GM19397 (cell line): Measurements from ENCODE around the gene MAPK8.
"Not testable (repeated sequence)": the region's sequence is repeated elsewhere in the genome, so short reads cannot be mapped to it uniquely, and the experiment has no call there.

Experiments
- ATAC-seq: cut with Tn5 transposase; IDR thresholded peaks from one replicate; pipeline ENCODE4 v1.9.1; 2021; ENCODE audit warnings: mild to moderate bottlenecking, moderate library complexity; ENCODE audit not compliant: unreplicated experiment

The MAPK8 gene

DNA sequence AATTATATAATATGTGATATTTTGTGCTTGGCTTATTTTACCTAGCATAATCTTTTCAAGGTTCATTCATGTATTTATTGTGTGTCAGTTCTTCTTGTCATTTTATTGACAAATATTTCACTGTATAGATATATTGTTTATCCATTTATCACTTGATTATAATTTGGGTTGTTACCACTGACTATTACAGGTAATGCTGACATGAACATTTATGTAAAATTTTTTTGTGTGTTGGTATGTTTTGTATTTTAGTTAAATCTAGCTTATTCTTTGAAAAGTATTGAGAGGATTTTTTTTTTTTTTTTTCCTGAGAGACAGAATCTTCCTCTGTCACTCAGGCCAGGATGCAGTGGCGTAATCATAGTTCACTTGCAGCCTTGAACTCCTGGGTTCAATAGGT, 107.7 kb downstream of the MAPK8 start:
- no peak for ATAC-seq

DNA sequence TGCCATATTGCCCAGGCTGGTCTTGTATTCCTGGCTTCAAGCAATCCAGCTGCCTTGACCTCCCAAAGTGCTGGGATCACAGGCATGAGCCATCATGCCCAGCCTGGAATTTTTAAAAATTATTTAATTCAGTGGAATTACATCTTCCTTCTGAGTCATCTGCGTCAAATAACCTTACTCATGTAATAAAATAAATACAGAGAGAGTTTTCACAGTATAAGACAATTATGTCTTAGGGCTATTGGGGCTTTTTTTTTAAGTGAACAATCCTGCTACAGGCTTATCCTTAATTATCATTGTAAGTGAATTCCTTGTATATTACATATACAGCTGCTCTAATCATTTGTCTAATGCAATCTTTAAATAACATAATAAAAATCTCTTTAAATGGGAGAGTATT, 108.3 kb downstream of the MAPK8 start:
- no peak for ATAC-seq

DNA sequence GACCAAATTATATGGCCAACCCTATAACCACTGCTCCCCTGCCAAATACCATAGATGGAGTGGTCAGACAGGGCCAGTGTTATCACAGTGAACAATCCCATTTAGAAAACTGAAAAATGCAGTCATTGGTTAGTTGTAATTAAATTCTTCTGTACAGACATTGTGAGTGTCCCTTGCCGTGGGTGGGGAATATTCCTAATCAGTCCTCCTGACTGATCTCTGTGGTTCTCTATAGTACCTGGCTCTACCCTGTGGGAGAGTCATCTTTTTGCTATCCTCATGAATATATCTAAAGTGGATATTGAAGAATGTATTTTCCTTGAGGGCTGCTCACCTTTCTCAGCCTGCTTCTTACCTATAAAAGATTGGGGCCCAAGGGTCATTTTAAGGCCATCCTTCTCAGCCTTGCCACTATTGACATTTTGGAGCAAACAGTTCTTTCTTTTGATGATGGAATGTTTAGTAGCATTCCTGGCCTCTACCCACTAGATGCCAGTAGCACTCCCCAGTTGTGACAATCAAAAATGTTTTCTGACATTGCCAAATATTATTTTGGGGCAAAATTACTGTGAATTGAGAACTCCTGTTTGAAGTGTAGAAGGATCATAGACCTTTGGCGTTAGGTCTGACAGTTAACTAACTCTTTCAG, 110.2 kb downstream of the MAPK8 start:
- ATAC-seq = no peak

DNA sequence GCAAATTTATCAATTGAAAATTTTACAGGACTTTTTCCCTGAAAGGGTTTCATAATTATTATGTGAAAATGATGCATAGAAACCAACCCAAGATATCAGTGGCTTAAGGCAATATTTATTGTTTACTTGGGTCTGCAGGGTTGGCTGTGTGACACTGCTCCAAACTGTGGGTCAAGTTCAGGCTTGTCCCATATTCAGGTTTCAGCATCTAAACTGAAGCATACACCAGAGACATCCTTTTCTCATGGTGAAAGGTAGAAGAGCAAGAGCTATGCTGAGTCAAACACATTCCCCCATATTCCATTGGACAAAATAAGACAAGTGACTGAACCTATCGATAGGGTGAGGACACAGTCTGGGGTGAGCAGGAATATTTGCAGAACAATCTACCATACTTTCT, 110.9 kb downstream of the MAPK8 start:
- ATAC-seq = no peak

DNA sequence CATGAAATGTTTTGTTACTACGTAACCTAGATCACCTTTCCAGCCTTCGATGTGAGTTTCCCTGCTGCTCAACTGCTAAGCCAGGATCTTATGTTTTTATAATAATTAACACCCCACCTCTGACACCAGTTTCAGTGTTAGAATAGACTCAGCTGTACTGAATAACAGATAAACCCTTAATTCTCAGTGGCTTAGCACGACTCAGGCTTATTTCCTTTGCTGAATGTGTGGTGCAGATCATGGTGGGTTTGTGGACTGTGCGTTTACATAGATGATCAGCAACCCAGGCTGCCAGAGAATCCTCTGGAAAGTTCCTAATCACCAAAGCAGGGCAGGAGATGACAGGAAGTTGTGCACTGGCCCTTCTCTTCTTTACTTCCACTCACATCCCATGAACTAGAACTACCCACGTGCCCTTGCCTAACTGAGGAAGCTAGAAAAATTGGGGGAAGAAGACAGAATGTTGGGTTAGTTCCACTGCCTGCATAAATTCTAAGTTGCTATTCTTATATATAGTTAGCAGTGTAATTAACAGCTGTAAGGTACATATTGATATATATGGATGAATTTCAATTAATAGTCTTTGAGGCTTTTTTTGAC, 111.8 kb downstream of the MAPK8 start:
- no peak for ATAC-seq

DNA sequence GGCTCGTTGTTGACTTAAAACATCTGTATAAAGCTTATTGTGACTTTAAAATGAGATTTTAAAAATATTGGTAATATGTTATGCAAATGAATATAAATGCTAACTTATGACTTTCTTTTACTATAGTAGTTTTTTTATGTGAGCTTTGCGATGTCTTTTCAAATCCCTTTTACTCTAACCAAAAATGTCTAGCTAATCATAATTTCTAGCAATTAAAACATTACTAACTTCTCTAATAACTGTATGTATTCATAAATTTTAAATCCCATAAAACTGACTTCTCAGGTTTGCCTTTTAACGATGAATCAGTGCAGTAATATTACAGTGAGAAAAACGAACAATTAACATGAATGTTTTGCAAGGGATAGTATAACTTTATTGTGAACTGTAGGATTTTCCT, 113.2 kb downstream of the MAPK8 start:
- ATAC-seq = no peak

- not testable (repeated sequence) for ATAC-seq
Measured at GRCh38 chr10:48421862-48422261, 115.4 kb downstream of the MAPK8 start.

- no peak for ATAC-seq
Measured at GRCh38 chr10:48423884-48424283, 117.4 kb downstream of the MAPK8 start.

- no peak for ATAC-seq
Measured at GRCh38 chr10:48428896-48429295, 122.4 kb downstream of the MAPK8 start.

GRCh38 chr10:48429309-48429708, 122.8 kb downstream of the MAPK8 start:
- ATAC-seq = no peak

DNA sequence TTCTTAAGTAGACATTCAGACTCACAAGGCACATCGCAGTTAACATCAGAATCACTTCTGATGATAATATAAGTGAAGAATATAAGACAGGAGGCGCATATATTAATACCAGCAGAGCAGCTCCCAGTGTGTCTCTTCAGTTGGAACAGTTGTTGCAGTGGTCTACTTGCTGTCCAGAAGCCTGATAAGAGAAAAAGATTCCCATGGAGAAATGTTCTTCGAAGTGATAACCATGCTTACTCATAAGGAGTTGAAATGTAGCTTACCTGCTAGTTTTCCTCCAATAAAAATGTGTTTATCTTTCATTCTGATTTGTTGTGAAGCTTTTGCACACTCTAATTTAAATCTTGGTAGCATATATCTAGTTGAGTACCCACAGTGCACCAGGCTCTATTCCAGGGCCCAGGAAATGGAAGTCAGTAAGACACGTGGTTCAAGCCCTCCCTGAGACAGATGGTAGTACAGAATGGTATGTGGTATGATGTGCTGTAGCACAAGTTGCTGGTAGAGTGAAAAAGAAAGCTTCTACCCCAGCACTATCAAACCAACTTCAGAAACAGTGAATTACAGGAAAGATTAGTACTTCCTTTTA, 124.0 kb downstream of the MAPK8 start:
- ATAC-seq = no peak

DNA sequence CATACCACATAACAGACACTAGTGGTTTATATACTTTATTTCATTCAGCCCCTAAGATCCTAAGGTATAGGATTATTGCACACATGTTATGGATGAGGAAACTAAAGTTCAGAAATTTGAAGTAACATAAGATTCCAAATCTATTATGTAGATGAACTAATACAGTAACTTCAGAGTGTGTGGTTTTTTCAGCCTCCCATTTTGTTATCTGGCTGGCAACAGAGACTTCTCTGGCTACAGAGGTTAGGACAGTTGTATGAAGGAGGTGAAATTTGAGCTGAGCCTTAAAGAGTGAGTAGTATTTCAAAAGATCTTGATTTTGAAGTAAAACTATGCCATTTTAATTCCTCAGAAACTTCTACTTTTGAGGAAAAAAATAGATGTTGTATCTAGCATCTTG, 125.4 kb downstream of the MAPK8 start:
- ATAC-seq = no peak

GRCh38 chr10:48437546-48437945, 131.1 kb downstream of the MAPK8 start:
- no peak for ATAC-seq

GRCh38 chr10:48439031-48439430, 132.6 kb downstream of the MAPK8 start:
- ATAC-seq = no peak

- ATAC-seq = no peak
Measured at GRCh38 chr10:48439581-48440041, 133.1 kb downstream of the MAPK8 start.

DNA sequence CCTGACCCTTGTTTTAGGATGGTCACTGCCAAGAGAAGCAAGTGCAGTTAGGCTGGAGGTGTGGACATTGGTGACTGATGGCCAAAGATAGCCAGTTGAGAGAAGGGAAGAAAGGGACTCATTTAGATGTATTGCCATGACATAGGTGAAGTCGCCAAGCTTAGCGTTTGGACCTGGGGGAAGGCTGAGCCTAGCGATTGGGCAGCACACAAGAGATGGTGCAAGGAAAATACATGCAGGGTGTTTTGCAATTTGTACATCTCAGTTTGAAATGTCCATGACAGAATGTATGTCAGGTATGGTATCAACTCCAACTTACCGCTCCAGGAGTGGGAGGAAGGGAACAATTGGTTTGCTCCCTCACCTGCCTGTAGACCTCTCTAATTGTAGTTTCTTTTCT, 134.3 kb downstream of the MAPK8 start:
- no peak for ATAC-seq

- ATAC-seq = no peak
Measured at GRCh38 chr10:48442090-48442808, 135.8 kb downstream of the MAPK8 start.

DNA sequence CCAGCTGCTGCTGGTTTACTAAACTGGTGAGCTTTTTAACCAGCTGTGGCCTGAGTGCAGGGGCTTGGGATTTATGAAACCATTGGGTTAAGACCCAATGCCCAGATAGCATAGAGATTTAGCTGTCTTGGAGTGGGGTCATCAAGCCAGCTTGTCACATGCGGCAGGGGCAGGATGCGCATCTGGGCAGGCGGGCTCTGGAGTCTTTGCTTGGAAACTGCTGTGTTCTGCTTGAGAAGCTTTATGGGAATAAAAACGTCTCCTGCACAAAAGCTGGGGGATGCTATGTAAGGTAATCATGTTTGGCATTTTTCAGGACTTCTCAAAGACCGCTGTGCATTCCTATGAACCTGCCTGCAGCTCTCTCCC, 136.3 kb downstream of the MAPK8 start:
- ATAC-seq = no peak

DNA sequence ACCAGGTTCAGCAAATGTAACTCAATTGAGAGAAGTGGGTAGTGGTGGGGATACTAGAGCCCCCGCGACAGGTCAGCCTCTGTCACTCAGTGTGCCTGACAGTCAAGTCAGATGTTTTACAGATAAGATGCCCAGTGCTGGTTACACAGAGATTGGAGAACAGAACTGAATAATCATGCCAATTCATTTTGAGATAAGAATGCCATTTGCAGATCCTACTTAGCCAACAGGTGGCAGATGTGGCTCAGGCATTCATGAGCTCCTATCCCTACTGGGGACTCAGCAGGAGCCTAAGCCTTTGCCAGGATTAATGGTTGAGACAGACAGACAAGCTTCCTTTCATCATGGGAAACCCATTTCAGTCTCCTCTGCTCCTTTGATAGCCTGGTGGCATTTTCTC, 137.8 kb downstream of the MAPK8 start:
- ATAC-seq = no peak

DNA sequence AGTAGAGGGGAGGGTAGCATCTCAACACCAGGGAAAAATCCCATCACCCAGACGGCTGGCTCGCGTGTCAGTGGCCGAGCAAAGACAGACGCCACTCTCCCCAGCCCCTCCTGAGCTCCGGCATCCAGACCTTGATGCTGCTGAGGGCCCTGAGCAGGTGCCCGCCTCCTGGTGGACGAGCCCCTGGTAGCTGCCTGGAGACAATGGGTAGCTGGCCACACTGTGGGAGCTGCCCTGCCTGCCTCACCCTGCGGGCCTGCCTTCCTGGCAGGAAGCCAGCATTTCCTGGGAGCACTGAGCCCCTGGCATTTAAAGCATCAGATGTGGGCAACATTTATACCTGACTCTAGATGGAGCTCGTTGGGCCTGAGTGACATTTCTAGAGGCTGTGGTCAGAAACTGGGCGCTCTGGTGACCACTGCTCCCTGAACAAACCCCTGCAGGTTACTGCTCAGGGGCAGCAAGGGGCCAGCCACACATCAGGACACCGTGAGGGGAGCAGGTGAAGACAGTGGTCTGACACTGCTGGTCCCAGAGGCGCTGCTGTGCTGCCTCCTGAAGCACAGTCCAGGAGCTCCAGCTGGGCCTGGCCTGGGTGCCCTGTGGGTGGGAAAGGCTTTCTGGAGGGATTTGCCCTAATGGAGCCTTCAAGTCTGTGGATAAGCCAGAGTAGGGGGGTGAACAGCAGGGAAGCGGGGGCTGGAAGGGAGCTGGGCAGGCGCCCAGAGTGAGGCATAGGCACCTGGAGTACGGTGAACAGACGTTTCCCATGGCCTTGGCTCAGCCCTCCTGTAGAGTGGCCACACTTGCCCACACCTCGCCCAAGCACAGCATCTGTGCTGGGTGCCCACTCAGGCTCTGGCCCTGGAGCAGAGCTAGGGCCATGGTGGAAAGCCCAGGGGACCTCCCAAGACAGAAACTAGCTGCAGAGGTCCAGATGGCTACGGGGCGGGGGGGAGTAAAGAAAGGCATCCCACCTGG, 138.7 kb downstream of the MAPK8 start:
- ATAC-seq = no peak

DNA sequence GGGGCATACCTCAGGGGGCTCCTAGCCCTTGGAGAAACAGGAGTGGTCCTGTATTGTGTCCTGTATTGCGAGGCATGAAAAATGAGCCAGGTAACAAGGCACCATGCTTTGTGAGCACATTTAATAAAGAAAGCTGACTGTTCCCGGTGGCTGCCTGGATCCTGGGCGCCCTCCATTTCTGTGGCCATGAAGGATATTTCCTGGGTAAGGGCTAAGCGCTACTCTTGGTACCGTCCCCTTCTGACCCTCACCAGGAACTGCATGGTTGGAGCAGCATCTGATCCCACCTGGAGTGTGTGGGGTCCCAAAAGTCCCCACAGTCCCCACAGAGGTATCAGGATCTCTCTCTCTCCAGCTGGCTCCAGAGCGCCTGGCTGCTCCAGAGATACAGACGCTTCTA, 139.5 kb downstream of the MAPK8 start:
- ATAC-seq = no peak
